Measurements from ENCODE around the gene GSE1. TPM values are rescaled to one million over a fixed set of nuclear protein-coding genes. Genes with fewer than 3 reads are reported as not detected.
A peak's percentile ranks its signal among the peaks of the same experiment; 100 is the strongest.

The GSE1 gene
- total and polyA plus RNA-seq, 9 of the 15 experiments (the other 6 are each of a cell fraction or from before 2014, with no cell fraction given): 12.2 to 244 (median 57.9) TPM

- peak; percentile 92 for TF ChIP-seq ZNF263 (CRISPR knock-in tag; IDR thresholded peaks at IDR 0.05; ENCODE audit: borderline replicate concordance)
- peak; percentile 73; the same call in 1 of the 2 replicates for TF ChIP-seq HLTF (IDR thresholded peaks at IDR 0.05)
- 0 out of 2 replicates have a peak, but pooled peaks have one; percentile 15 for TF ChIP-seq TOE1 (IDR thresholded peaks at IDR 0.05; ENCODE audit: borderline replicate concordance)
- no peak for TF ChIP-seq TOE1 (CRISPR knock-in tag; IDR thresholded peaks at IDR 0.05; ENCODE audit: borderline replicate concordance, low read depth)
- TF ChIP-seq OTX1 (CRISPR knock-in tag; IDR thresholded peaks at IDR 0.05): 0 out of 2 replicates have a peak, but pooled peaks have one; percentile 37
Observed at GRCh38 chr16:85716022-85716679, 103.0 kb downstream of the GSE1 start (continued).

GRCh38 chr16:85716680-85717038 is 103.5 kb downstream of the GSE1 start:
- POLR2A ChIA-PET: interaction anchor here (0.7 to 1.1 kb wide), 2 partner anchors 17 to 77 kb away, joined by 3 to 4 read pairs; no protein-coding TSS in a partner anchor

More at GRCh38 chr16:85716680-85717038, 103.5 kb downstream of the GSE1 start:
- Histone ChIP-seq H3K9me1 (ENCODE audit: control insufficient read depth, insufficient read depth, low read length) (no peaks in the 10 kb centered on the region), H2AFZ (ENCODE audit: low read depth, low read length) (no peak overlapping the region; the same call in 1 of the 2 replicates), H3K9ac (ENCODE audit: insufficient read depth in 1 of 2, low read depth in 2 of 2, low read length in 2 of 2) (peak overlapping the region in 1 of 2 experiments; percentile 2; a peak in 1 of 4 replicates), H4K20me1 (replicated peaks; ENCODE audit: control insufficient read depth, insufficient read depth, low read length) (peaks cover 14% of the 10 kb centered on the region; the same call in 1 of the 2 replicates), H3K4me3 (no peak overlapping the region), H3K4me2 (ENCODE audit: insufficient read depth, low read length) (no peak overlapping the region), H3K27ac (ENCODE audit: extremely low read depth, low read depth, low read length) (no peak overlapping the region), H3K36me3 (ENCODE audit: control insufficient read depth, insufficient read depth, low read length) (no peaks in the 10 kb centered on the region), H3K27me3 (ENCODE audit: control insufficient read depth in 2 of 2, insufficient read depth in 2 of 2, low read length in 2 of 2) (peaks cover 14 to 54% of the 10 kb centered on the region in 2 experiments; a peak in 4 of 5 replicates), H3K9me3 (replicated peaks; ENCODE audit: control insufficient read depth, insufficient read depth, low read depth, low read length) (peaks cover 5% of the 10 kb centered on the region), H3K79me2 (ENCODE audit: control insufficient read depth, insufficient read depth, low read length) (no peaks in the 10 kb centered on the region), H3K4me1 (replicated peaks in 1 of 2; ENCODE audit: control insufficient read depth in 2 of 2, insufficient read depth in 2 of 2, low read length in 2 of 2) (peaks cover 3 to 33% of the 10 kb centered on the region in 2 experiments; a peak in 4 of 5 replicates)
- in situ Hi-C loops (cut with MboI): loop anchor here (10.0 kb wide), 1 partner anchor 292 kb away; no protein-coding TSS in a partner anchor
- CTCF ChIA-PET (ENCODE audit: low intra/inter-chr PET ratio): interaction anchor here (2.2 to 4.5 kb wide), 2 partner anchors 41 to 57 kb away, joined by 10 to 35 read pairs; no protein-coding TSS in a partner anchor
- no TSS peak for BruUV-seq (replicated peaks)
- TF ChIP-seq ZNF263 (CRISPR knock-in tag; IDR thresholded peaks at IDR 0.05; ENCODE audit: borderline replicate concordance): peak; percentile 72; the same call in 1 of the 2 replicates
- no peak for TF ChIP-seq ZNF184 (CRISPR knock-in tag; IDR thresholded peaks at IDR 0.05)
- TF ChIP-seq ZNF512 (tag; IDR thresholded peaks at IDR 0.05): peak; percentile 45; the same call in 1 of the 2 replicates
- FAIRE-seq: no peak
- no peak for DNase-seq (ENCODE audit: extremely low read depth in 1 of 4, low spot score in 3 of 4)
- intact Hi-C loops (cut with micrococcal nuclease): loop anchor here (5.0 to 10.0 kb wide), 2 partner anchors 142 to 294 kb away; no protein-coding TSS in a partner anchor
- WGBS (ENCODE audit: insufficient coverage, low coverage, missing lambda C conversion rate): 27% methylated on average over 3 of the region's 3 CpGs
- ATAC-seq: no peak
